Stimulated activated CD4-positive, alpha-beta T cell treated with anti-CD3 and anti-CD28 coated beads, Interleukin-15, amount 100 ng/mL, for 24 hours (primary cell): ENCODE data around the gene CEPT1.
"Not testable (repeated sequence)": the region's sequence is repeated elsewhere in the genome, so short reads cannot be mapped to it uniquely, and the experiment has no call there.

ENCODE experiments used
- DNase-seq: peaks from one replicate; pipeline ENCODE4 v3.0.0-alpha.2; 2020

Gene CEPT1

GRCh38 chr1:111213412-111213811, 73.4 kb downstream of the CEPT1 start:
- no peak for DNase-seq

- DNase-seq: no peak
These were observed 74.2 kb downstream of the CEPT1 start for GRCh38 chr1:111214074-111214801.

GRCh38 chr1:111214884-111215283, 74.9 kb downstream of the CEPT1 start:
- peak; percentile 73 for DNase-seq

- DNase-seq: not testable (repeated sequence)
These were observed 75.3 kb downstream of the CEPT1 start for GRCh38 chr1:111215285-111215684.

GRCh38 chr1:111216751-111217150, 76.7 kb downstream of the CEPT1 start:
- no peak for DNase-seq

- DNase-seq: no peak
These were observed 77.3 kb downstream of the CEPT1 start for GRCh38 chr1:111217183-111217910.

GRCh38 chr1:111218701-111219556, 78.9 kb downstream of the CEPT1 start:
- no peak for DNase-seq

GRCh38 chr1:111219557-111220286, 79.7 kb downstream of the CEPT1 start:
- DNase-seq: peak; percentile 76

- no peak for DNase-seq
These were observed 80.4 kb downstream of the CEPT1 start for GRCh38 chr1:111220302-111220890.

- no peak for DNase-seq
These were observed 81.2 kb downstream of the CEPT1 start for GRCh38 chr1:111221276-111221632.

GRCh38 chr1:111221633-111222291, 81.7 kb downstream of the CEPT1 start:
- DNase-seq: peak; percentile 74

GRCh38 chr1:111222308-111223125, 82.5 kb downstream of the CEPT1 start:
- DNase-seq: peak; percentile 86

- DNase-seq: no peak
These were observed 83.2 kb downstream of the CEPT1 start for GRCh38 chr1:111223126-111223685.

GRCh38 chr1:111225091-111225490, 85.1 kb downstream of the CEPT1 start:
- DNase-seq: no peak

- DNase-seq: no peak
These were observed 85.8 kb downstream of the CEPT1 start for GRCh38 chr1:111225717-111226400.

GRCh38 chr1:111227434-111227833, 87.4 kb downstream of the CEPT1 start, which contains the start of gene CHI3L2:
Gene CHI3L2 (plus strand): TSS chr1:111227713. CDS start chr1:111227730, 17 bp downstream.
- no peak for DNase-seq

- DNase-seq: no peak
These were observed 88.1 kb downstream of the CEPT1 start for GRCh38 chr1:111227851-111228747.

- DNase-seq: no peak
These were observed 88.7 kb downstream of the CEPT1 start for GRCh38 chr1:111228748-111229126.

- DNase-seq: no peak
These were observed 92.1 kb downstream of the CEPT1 start for GRCh38 chr1:111232134-111232533.
